SK-N-SH treated with all-trans-retinoic acid at 6 μM for 48 hours (cell line): Measurements from ENCODE around the gene MAMDC4.

Experiments
- ATAC-seq: fragments of 200-7000 bp; cut with Tn5 transposase; 3 replicates; pipeline ENCODE4 v1.9.1; 2020; ENCODE audit warnings: mild to moderate bottlenecking, moderate library complexity
- ARNTL ChIP-seq: fragments of 450-650 bp; formaldehyde crosslinking; IDR thresholded peaks from 2 replicates; pipeline ENCODE4 v1.5.0; 2020; ENCODE audit warnings: low read depth, mild to moderate bottlenecking, moderate library complexity, borderline replicate concordance
- BACH2 ChIP-seq: fragments of 250-450 bp; sonication (Bioruptor Pico); IDR thresholded peaks from 2 replicates; pipeline ENCODE4 v1.9.0; 2021; ENCODE audit warnings: mild to moderate bottlenecking, borderline replicate concordance
- CSDC2 ChIP-seq: fragments of 250-450 bp; sonication (Bioruptor Pico); IDR thresholded peaks from 2 replicates; pipeline ENCODE4 v1.5.0; 2020; ENCODE audit warnings: mild to moderate bottlenecking, moderate library complexity
- CSRNP3 ChIP-seq: fragments of 250-450 bp; sonication (Bioruptor Pico); IDR thresholded peaks from 2 replicates; pipeline ENCODE4 v1.5.1; 2021; ENCODE audit warnings: mild to moderate bottlenecking, moderate library complexity
- ESRRG ChIP-seq: fragments of 250-450 bp; sonication (Bioruptor Pico); IDR thresholded peaks from 2 replicates; pipeline ENCODE4 v1.6.1; 2021; ENCODE audit warnings: mild to moderate bottlenecking
- GLIS3 ChIP-seq: fragments of 250-450 bp; sonication (Bioruptor Pico); IDR thresholded peaks from 2 replicates; pipeline ENCODE4 v1.5.0; 2020; ENCODE audit warnings: mild to moderate bottlenecking, moderate library complexity
- ISL1 ChIP-seq: fragments of 250-450 bp; sonication (Bioruptor Pico); IDR thresholded peaks from 2 replicates; pipeline ENCODE4 v2.1.2; 2022; ENCODE audit warnings: mild to moderate bottlenecking, moderate library complexity
- OSR1 ChIP-seq: fragments of 250-450 bp; sonication (Bioruptor Pico); IDR thresholded peaks from 2 replicates; pipeline ENCODE4 v1.8.0; 2022; ENCODE audit warnings: moderate library complexity, mild to moderate bottlenecking, inconsistent platforms
- PPARA ChIP-seq: fragments of 250-450 bp; sonication (Bioruptor Pico); IDR thresholded peaks from 2 replicates; pipeline ENCODE4 v1.5.0; 2020; ENCODE audit warnings: mild to moderate bottlenecking, borderline replicate concordance
- SNAI2 ChIP-seq: fragments of 250-450 bp; sonication (Bioruptor Pico); IDR thresholded peaks from 2 replicates; pipeline ENCODE4 v1.5.0; 2020; ENCODE audit warnings: mild to moderate bottlenecking, moderate library complexity
- TCF4 ChIP-seq: fragments of 250-450 bp; sonication (Bioruptor Pico); IDR thresholded peaks from 2 replicates; pipeline ENCODE4 v1.8.0; 2021; ENCODE audit warnings: mild to moderate bottlenecking, moderate library complexity, borderline replicate concordance
- TOX ChIP-seq: fragments of 250-450 bp; sonication (Bioruptor Pico); IDR thresholded peaks from 2 replicates; pipeline ENCODE4 v1.8.0; 2021; ENCODE audit warnings: mild to moderate bottlenecking, moderate library complexity, borderline replicate concordance
- TSHZ2 ChIP-seq: fragments of 250-450 bp; sonication (Bioruptor Pico); IDR thresholded peaks from 2 replicates; pipeline ENCODE4 v1.5.0; 2020; ENCODE audit warnings: mild to moderate bottlenecking, moderate library complexity
- ZC3H10 ChIP-seq: fragments of 250-450 bp; sonication (Bioruptor Pico); IDR thresholded peaks from 2 replicates; pipeline ENCODE4 v1.5.1; 2021; ENCODE audit warnings: mild to moderate bottlenecking, moderate library complexity
- ZFP30 ChIP-seq: fragments of 450-650 bp; formaldehyde crosslinking; IDR thresholded peaks from 2 replicates; pipeline ENCODE4 v1.5.0; 2022; ENCODE audit warnings: mild to moderate bottlenecking, moderate library complexity
- ZNF70 ChIP-seq: fragments of 450-650 bp; formaldehyde crosslinking; IDR thresholded peaks from 2 replicates; pipeline ENCODE4 v1.5.0; 2020; ENCODE audit warnings: mild to moderate bottlenecking, moderate library complexity
- ZNF8 ChIP-seq: fragments of 450-650 bp; formaldehyde crosslinking; IDR thresholded peaks from 2 replicates; pipeline ENCODE4 v1.5.0; 2020; ENCODE audit warnings: mild to moderate bottlenecking, moderate library complexity
- TF ChIP-seq, protein P1 (sequence below): fragments of 250-450 bp; sonication (Bioruptor Pico); IDR thresholded peaks from 2 replicates; pipeline ENCODE4 v1.8.0; 2021; ENCODE audit warnings: low read depth, mild to moderate bottlenecking, moderate library complexity, borderline replicate concordance
- TF ChIP-seq, protein P2 (sequence below): fragments of 250-450 bp; sonication (Bioruptor Pico); IDR thresholded peaks from 2 replicates; pipeline ENCODE4 v1.5.1; 2020; ENCODE audit warnings: low read depth, mild to moderate bottlenecking, moderate library complexity
- TF ChIP-seq, protein P3 (sequence below): fragments of 250-450 bp; sonication (Bioruptor Pico); IDR thresholded peaks from 2 replicates; pipeline ENCODE4 v1.8.0; 2020; ENCODE audit warnings: mild to moderate bottlenecking, moderate library complexity, borderline replicate concordance

MAMDC4 gene

GRCh38 chr9:136840140-136840876, 11.8 kb upstream of the MAMDC4 start (continued):
- TF ChIP-seq, protein P1, sequence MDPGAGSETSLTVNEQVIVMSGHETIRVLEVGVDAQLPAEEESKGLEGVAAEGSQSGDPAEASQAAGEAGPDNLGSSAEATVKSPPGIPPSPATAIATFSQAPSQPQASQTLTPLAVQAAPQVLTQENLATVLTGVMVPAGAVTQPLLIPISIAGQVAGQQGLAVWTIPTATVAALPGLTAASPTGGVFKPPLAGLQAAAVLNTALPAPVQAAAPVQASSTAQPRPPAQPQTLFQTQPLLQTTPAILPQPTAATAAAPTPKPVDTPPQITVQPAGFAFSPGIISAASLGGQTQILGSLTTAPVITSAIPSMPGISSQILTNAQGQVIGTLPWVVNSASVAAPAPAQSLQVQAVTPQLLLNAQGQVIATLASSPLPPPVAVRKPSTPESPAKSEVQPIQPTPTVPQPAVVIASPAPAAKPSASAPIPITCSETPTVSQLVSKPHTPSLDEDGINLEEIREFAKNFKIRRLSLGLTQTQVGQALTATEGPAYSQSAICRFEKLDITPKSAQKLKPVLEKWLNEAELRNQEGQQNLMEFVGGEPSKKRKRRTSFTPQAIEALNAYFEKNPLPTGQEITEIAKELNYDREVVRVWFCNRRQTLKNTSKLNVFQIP, result no peak
- TF ChIP-seq GLIS3 (CRISPR knock-in tag), result no peak

DNA sequence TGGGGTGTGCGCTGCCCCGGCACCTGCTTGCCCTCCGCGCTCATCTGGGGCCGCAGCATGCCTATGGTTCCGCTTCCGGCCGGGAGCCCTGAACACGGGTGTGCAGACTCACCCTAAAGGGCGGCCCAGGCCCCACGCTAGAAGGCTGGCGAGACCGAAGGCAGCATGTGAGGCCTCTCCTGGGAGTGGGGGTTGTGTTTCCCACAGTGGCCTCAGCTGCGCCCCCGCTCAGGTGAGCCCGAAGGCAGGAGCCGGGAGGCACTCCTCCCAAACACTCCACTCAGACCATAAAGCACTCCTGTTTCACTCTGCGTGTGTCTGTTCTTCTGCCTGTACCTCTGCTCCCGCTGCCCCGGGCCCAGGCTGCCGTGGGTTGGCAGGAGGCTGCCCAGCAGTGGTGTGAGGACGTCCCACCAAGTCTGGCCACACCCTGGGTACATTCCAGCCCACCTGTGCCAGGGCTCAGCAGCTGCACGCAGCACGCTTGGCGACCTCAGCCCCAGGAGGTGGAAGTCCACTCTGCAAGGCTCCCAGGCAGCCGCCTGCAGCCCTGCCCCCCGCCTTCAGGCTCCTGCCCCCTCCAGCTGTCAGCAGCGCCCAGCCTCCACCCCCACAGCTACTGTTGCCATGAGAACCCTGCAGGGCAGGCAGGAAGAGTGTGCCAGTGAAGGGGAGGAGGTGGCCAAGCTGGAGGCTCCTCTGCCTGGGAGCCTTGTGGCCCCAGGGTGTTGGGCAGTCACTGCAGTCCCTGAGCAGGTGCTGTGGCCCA, 11.1 kb upstream of the MAMDC4 start:
- ATAC-seq, result peak; percentile 66
- TF ChIP-seq ZFP30 (CRISPR knock-in tag) (no peak), TOX (no peak), ISL1 (no peak), ZNF70 (CRISPR knock-in tag) (no peak), ARNTL (CRISPR knock-in tag) (no peak), ESRRG (CRISPR knock-in tag) (no peak), CSRNP3 (CRISPR knock-in tag) (no peak), CSDC2 (CRISPR knock-in tag) (no peak), TCF4 (CRISPR knock-in tag) (no peak), ZC3H10 (CRISPR knock-in tag) (no peak), ZNF8 (no peak), PPARA (no peak), GLIS3 (CRISPR knock-in tag) (no peak), OSR1 (CRISPR knock-in tag) (no peak), SNAI2 (CRISPR knock-in tag) (no peak), BACH2 (CRISPR knock-in tag) (no peak), TSHZ2 (no peak)
- TF ChIP-seq, protein P2, sequence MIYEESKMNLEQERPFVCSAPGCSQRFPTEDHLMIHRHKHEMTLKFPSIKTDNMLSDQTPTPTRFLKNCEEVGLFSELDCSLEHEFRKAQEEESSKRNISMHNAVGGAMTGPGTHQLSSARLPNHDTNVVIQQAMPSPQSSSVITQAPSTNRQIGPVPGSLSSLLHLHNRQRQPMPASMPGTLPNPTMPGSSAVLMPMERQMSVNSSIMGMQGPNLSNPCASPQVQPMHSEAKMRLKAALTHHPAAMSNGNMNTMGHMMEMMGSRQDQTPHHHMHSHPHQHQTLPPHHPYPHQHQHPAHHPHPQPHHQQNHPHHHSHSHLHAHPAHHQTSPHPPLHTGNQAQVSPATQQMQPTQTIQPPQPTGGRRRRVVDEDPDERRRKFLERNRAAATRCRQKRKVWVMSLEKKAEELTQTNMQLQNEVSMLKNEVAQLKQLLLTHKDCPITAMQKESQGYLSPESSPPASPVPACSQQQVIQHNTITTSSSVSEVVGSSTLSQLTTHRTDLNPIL (CRISPR knock-in tag), result no peak
- TF ChIP-seq, protein P3, sequence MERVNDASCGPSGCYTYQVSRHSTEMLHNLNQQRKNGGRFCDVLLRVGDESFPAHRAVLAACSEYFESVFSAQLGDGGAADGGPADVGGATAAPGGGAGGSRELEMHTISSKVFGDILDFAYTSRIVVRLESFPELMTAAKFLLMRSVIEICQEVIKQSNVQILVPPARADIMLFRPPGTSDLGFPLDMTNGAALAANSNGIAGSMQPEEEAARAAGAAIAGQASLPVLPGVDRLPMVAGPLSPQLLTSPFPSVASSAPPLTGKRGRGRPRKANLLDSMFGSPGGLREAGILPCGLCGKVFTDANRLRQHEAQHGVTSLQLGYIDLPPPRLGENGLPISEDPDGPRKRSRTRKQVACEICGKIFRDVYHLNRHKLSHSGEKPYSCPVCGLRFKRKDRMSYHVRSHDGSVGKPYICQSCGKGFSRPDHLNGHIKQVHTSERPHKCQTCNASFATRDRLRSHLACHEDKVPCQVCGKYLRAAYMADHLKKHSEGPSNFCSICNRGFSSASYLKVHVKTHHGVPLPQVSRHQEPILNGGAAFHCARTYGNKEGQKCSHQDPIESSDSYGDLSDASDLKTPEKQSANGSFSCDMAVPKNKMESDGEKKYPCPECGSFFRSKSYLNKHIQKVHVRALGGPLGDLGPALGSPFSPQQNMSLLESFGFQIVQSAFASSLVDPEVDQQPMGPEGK (CRISPR knock-in tag), result no peak
- TF ChIP-seq, protein P1, result no peak
- TF ChIP-seq, all 23 proteins: peak for 0

DNA sequence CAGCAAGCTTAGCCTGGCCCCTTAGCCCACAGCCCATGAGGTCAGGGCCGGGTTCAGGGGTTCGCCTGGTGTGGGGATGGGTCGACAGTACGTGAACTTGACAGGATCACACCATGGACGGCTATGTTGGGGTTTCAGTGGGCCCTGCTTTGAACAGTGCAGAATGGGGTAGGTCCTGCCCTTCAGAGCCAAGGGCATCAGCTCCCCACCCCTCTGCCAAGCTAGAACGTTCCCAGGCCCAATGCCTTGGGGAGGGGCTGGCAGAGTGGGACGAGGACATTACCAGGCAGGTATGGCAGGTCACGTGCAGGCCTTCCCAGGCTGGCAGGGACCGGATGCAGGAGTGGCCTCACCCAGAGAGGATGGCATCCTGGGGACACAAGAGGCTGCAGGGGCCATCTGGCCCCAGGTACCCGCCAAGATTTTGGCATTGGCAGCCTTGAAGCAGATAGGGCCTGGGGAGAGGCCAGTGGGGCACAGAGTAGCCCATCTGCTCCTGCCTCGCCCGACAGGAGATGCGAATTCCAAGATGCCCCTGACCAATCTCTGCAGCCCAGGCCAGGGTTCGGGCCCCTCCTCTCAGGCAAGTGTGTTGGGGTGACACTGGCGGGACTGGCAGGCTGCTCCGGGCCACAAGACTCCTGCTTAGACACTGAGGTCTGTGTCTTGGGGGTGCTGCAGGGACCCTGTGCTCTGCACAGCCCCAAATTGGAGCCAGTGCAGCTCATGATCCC, 10.3 kb upstream of the MAMDC4 start:
- ATAC-seq, result peak; percentile 8
